HCT116 (cell line): ENCODE data around the gene ERGIC1. TPM values are rescaled to one million over a fixed set of nuclear protein-coding genes. Genes with fewer than 3 reads are reported as not detected.

ENCODE experiments used
- ATAC-seq: fragments of 200-7000 bp; cut with Tn5 transposase; 2 replicates; pipeline ENCODE4 v1.9.1; 2020; ENCODE audit warnings: mild to moderate bottlenecking, moderate library complexity
- Bru-seq: library from RNA; stranded (reverse); fragments of 400-500 nt; gene quantifications from one replicate; lab custom pipeline; 2021; lab: Mats Ljungman, UMichigan
- BruChase-seq, 2 experiments: library from RNA; stranded (reverse); fragments of 400-500 nt; gene quantifications; one replicate each; lab custom pipeline; 2021; lab: Mats Ljungman, UMichigan
- BruUV-seq: library from RNA; stranded (reverse); fragments of 400-500 nt; replicated peaks from 2 replicates; lab custom pipeline; 2021; lab: Mats Ljungman, UMichigan
- CTCF ChIA-PET: fragments of 300-600 bp; sonication (Branson Sonifier 250); formaldehyde crosslinking; loops from one replicate; lab custom pipeline; 2021; ENCODE audit warnings: antibody characterized with exemption; lab: Charles Lee
- POLR2A ChIA-PET: fragments of 300-600, 350-600 bp; sonication (Branson Sonifier 250); formaldehyde crosslinking; loops from one replicate; lab custom pipeline; 2021; ENCODE audit warnings: antibody characterized with exemption; lab: Charles Lee
- RAD21 ChIA-PET, 2 experiments: fragments of 300-600 bp; sonication (Branson Sonifier 250); formaldehyde crosslinking; loops; one replicate each; lab custom pipeline; 2023; ENCODE audit warnings: low total read pairs in 2 of 2; ENCODE audit not compliant: uncharacterized antibody in 2 of 2, unreplicated experiment in 2 of 2, low non-redundant PET in 1 of 2; lab: Charles Lee
- DNase-seq: peaks from one replicate; pipeline ENCODE4 v3.0.0-alpha.2; 2010; ENCODE audit warnings: low read depth, low spot score
- H2AFZ ChIP-seq: fragments of 200-600 bp; shearing (Covaris generic), sonication (generic); 2 replicates; pipeline ENCODE4 v1.6.1; 2017; ENCODE audit warnings: low read depth, mixed run types, mixed read lengths, antibody characterized with exemption, low read length; ENCODE audit not compliant: poor library complexity, severe bottlenecking
- H3K27ac ChIP-seq: 2 replicates; pipeline ENCODE4 v1.5.1; 2012; ENCODE audit warnings: low read depth, low read length
- H3K27me3 ChIP-seq: fragments of 200-600 bp; sonication (generic); 2 replicates; pipeline ENCODE4 v1.6.1; 2016; ENCODE audit warnings: mixed run types, low read length, mixed read lengths; ENCODE audit not compliant: insufficient read depth
- H3K36me3 ChIP-seq, 2 experiments: fragments of 200-500 bp in 1 of 2; fragments of 200-600 bp in 1 of 2; sonication (Bioruptor generic) in 1 of 2; sonication (generic) in 1 of 2; 2 replicates each; pipeline versions ENCODE4 v1.5.1 to v1.6.1; 2014 to 2016; ENCODE audit warnings: low read length in 2 of 2, inconsistent platforms in 1 of 2, mixed read lengths in 1 of 2, mixed run types in 1 of 2; ENCODE audit not compliant: insufficient read depth in 2 of 2, control insufficient read depth in 1 of 2
- H3K4me1 ChIP-seq, 2 experiments: fragments of 200-600 bp in 1 of 2; sonication (generic) in 1 of 2; 2 replicates each; pipeline versions ENCODE4 v1.5.1 to v1.6.1; 2012 to 2017; ENCODE audit warnings: low read length in 2 of 2, inconsistent platforms in 1 of 2, mild to moderate bottlenecking in 1 of 2, mixed read lengths in 1 of 2, mixed run types in 1 of 2, moderate library complexity in 1 of 2; ENCODE audit not compliant: insufficient read depth in 2 of 2, control insufficient read depth in 1 of 2
- H3K4me2 ChIP-seq: fragments of 200-600 bp; sonication (generic); 2 replicates; pipeline ENCODE4 v1.6.1; 2017; ENCODE audit warnings: mixed run types, low read length, mixed read lengths
- H3K4me3 ChIP-seq, 2 experiments: fragments of 200-600 bp in 1 of 2; sonication (generic) in 1 of 2; replicated peaks in 1 of 2; 2 replicates each; pipeline ENCODE4 v1.5.1; 2011 to 2016; ENCODE audit warnings: low read length in 2 of 2, control low read depth in 1 of 2, low read depth in 1 of 2, mild to moderate bottlenecking in 1 of 2, mixed read lengths in 1 of 2, mixed run types in 1 of 2
- H3K79me2 ChIP-seq: fragments of 200-600 bp; sonication (generic); 2 replicates; pipeline ENCODE4 v1.6.1; 2017; ENCODE audit warnings: mild to moderate bottlenecking, mixed run types, low read length, moderate library complexity, mixed read lengths; ENCODE audit not compliant: insufficient read depth
- H3K9ac ChIP-seq: fragments of 200-600 bp; sonication (generic); 2 replicates; pipeline ENCODE4 v1.6.1; 2016; ENCODE audit warnings: low read length, mixed read lengths
- H3K9me2 ChIP-seq: fragments of 200-600 bp; sonication (generic), shearing (Covaris generic); 2 replicates; pipeline ENCODE4 v1.6.1; 2017; ENCODE audit warnings: mixed run types, mild to moderate bottlenecking, moderate library complexity; ENCODE audit not compliant: insufficient read depth
- H3K9me3 ChIP-seq, 2 experiments: fragments of 200-500 bp in 1 of 2; fragments of 200-600 bp in 1 of 2; sonication (Bioruptor generic) in 1 of 2; sonication (generic) in 1 of 2; 2 replicates each; pipeline ENCODE4 v1.6.1; 2014 to 2017; ENCODE audit warnings: low read length in 2 of 2, mixed read lengths in 2 of 2, inconsistent platforms in 1 of 2, low read depth in 1 of 2, mild to moderate bottlenecking in 1 of 2, mixed run types in 1 of 2, moderate library complexity in 1 of 2; ENCODE audit not compliant: control insufficient read depth in 1 of 2, insufficient read depth in 1 of 2
- H4K20me1 ChIP-seq: fragments of 200-600 bp; sonication (generic), shearing (Covaris generic); 2 replicates; pipeline ENCODE4 v1.6.1; 2017; ENCODE audit warnings: mixed run types, mild to moderate bottlenecking, moderate library complexity; ENCODE audit not compliant: insufficient read depth
- CBX3 ChIP-seq: IDR thresholded peaks from 2 replicates; pipeline ENCODE4 v1.6.1; 2012; ENCODE audit warnings: low read depth
- CEBPB ChIP-seq: IDR thresholded peaks from 2 replicates; pipeline ENCODE4 v1.6.1; 2012; ENCODE audit warnings: low read depth
- CTCF ChIP-seq, 3 experiments: fragments of 200-600 bp in 1 of 3; sonication (generic) in 1 of 3; IDR thresholded peaks in 2 of 3; conservative IDR thresholded peaks in 1 of 3; 2 replicates each; pipeline ENCODE4 v1.5.1; 2012 to 2017; ENCODE audit warnings: low read depth in 2 of 3, low read length in 2 of 3, antibody characterized with exemption in 1 of 3, borderline replicate concordance in 1 of 3, control low read depth in 1 of 3, mild to moderate bottlenecking in 1 of 3, mixed read lengths in 1 of 3, mixed run types in 1 of 3, moderate library complexity in 1 of 3; ENCODE audit not compliant: insufficient read depth in 1 of 3
- EGR1 ChIP-seq: IDR thresholded peaks from 2 replicates; pipeline ENCODE4 v1.6.1; 2012; ENCODE audit warnings: low read depth
- ELF1 ChIP-seq: IDR thresholded peaks from 2 replicates; pipeline ENCODE4 v1.6.1; 2012; ENCODE audit warnings: low read depth, borderline replicate concordance
- EZH2 ChIP-seq: fragments of 200-600 bp; sonication (generic); IDR thresholded peaks from 2 replicates; pipeline ENCODE4 v1.6.1; 2017; ENCODE audit warnings: antibody characterized with exemption, mixed run types
- EZH2phosphoT487 ChIP-seq: fragments of 200-600 bp; IDR thresholded peaks from 2 replicates; pipeline ENCODE4 v1.6.1; 2018; ENCODE audit warnings: antibody characterized with exemption, borderline replicate concordance
- FOSL1 ChIP-seq: IDR thresholded peaks from 2 replicates; pipeline ENCODE4 v1.6.1; 2012; ENCODE audit warnings: low read depth
- JUND ChIP-seq: IDR thresholded peaks from 2 replicates; pipeline ENCODE4 v1.6.1; 2012
- MAX ChIP-seq: IDR thresholded peaks from 2 replicates; pipeline ENCODE4 v1.6.1; 2012
- POLR2A ChIP-seq: IDR thresholded peaks from 2 replicates; pipeline ENCODE4 v1.7.0; 2011; ENCODE audit warnings: borderline replicate concordance; ENCODE audit not compliant: insufficient read depth, insufficient read length; ENCODE audit errors: extremely low read depth
- POLR2AphosphoS5 ChIP-seq: IDR thresholded peaks from 2 replicates; pipeline ENCODE4 v1.6.1; 2011; ENCODE audit warnings: mild to moderate bottlenecking, low read depth, low read length, moderate library complexity
- RAD21 ChIP-seq: IDR thresholded peaks from 2 replicates; pipeline ENCODE4 v1.6.1; 2012; ENCODE audit warnings: low read depth, mild to moderate bottlenecking
- REST ChIP-seq: IDR thresholded peaks from 2 replicates; pipeline ENCODE4 v1.6.1; 2012; ENCODE audit warnings: low read depth
- SP1 ChIP-seq: IDR thresholded peaks from 2 replicates; pipeline ENCODE4 v1.6.1; 2012; ENCODE audit warnings: low read depth
- SRF ChIP-seq: IDR thresholded peaks from 2 replicates; pipeline ENCODE4 v1.6.1; 2012; ENCODE audit warnings: low read depth
- TCF7L2 ChIP-seq: IDR thresholded peaks from 2 replicates; pipeline ENCODE4 v1.7.0; 2011; ENCODE audit warnings: borderline replicate concordance, inconsistent platforms; ENCODE audit not compliant: insufficient read depth, insufficient read length; ENCODE audit errors: extremely low read depth
- YY1 ChIP-seq: IDR thresholded peaks from 2 replicates; pipeline ENCODE4 v1.6.1; 2011; ENCODE audit warnings: low read length, low read depth, moderate library complexity, mild to moderate bottlenecking; ENCODE audit not compliant: insufficient replicate concordance; ENCODE audit errors: extremely low read depth
- ZFX ChIP-seq: fragments of 450-650 bp; IDR thresholded peaks from 2 replicates; pipeline ENCODE4 v1.6.1; 2017
- ZNF274 ChIP-seq: fragments of 200-500 bp; sonication (Bioruptor generic); IDR thresholded peaks from 2 replicates; pipeline ENCODE4 v1.6.1; 2014; ENCODE audit warnings: mild to moderate bottlenecking, low read depth, low read length, inconsistent platforms
- intact Hi-C: fragments of 100-400 bp; cut with micrococcal nuclease; formaldehyde crosslinking; loops from 2 replicates; pipeline ENCODE4 v1.10.0; 2022
- long read RNA-seq: library from polyadenylated mRNA; unstranded; transcript quantifications from one replicate; pipeline ENCODE4 v2.0.0, GENCODE V29; 2021; ENCODE audit not compliant: unreplicated experiment
- polyA plus RNA-seq: library from polyadenylated mRNA; unstranded; fragments of >200 nt; gene quantifications from 2 replicates; pipeline ENCODE4 v1.2.1, GENCODE V29; 2012; ENCODE audit warnings: missing spikeins
- total RNA-seq: library from RNA; stranded (reverse); gene quantifications from one replicate; pipeline ENCODE4 v1.2.1, GENCODE V29; 2021; ENCODE audit not compliant: unreplicated experiment

The ERGIC1 gene
- total RNA-seq (73.3 TPM), Bru-seq, nascent RNA (percentile 66 among the genes with signal in this experiment), BruChase-seq, experiment 1, labeled RNA remaining after a 6-hour chase (percentile 65 among the genes with signal in this experiment), BruChase-seq, experiment 2, labeled RNA remaining after a 2-hour chase (percentile 64 among the genes with signal in this experiment)
- 85.5 and 90.7 TPM in 2 replicates for polyA plus RNA-seq
- long read RNA-seq, transcript ERGIC1-202 (10 exons, 2,881 nt): major isoform, 6 of 26 reads
- long read RNA-seq, partial matches to known transcripts: 6 of 26 reads
- long read RNA-seq, other reads (novel, unspliced or antisense): 12 of 26 reads

GRCh38 chr5:172833686-172834414 lies at the start of gene ERGIC1:
Gene ERGIC1, plus strand, starts transcription at chr5:172834251. Its CDS starts 163 bp downstream, at chr5:172834414.
- H3K27me3 ChIP-seq: no peaks in the 10 kb centered on the region
- TSS peak; percentile 95 for BruUV-seq
- DNase-seq (peak; percentile 39), ATAC-seq (peak; percentile 98)
- H3K9me3 ChIP-seq: no peaks in the 10 kb centered on the region
- H3K27ac ChIP-seq: peak within 1 kb of the TSS; percentile 56; the same call in 1 of the 2 replicates
- no peaks in the 10 kb centered on the region for H3K9me2 ChIP-seq
- peaks cover 9 to 31% of the 10 kb centered on the region in 2 experiments; a peak in 3 of 4 replicates for H3K4me1 ChIP-seq
- peak within 1 kb of the TSS; percentile 76 for H3K9ac ChIP-seq
- CTCF ChIA-PET: no interaction called here
- intact Hi-C loops: no loop called here
- H4K20me1 ChIP-seq: no peaks in the 10 kb centered on the region
- H3K4me2 ChIP-seq: peak within 1 kb of the TSS; percentile 93
- H2AFZ ChIP-seq: no peak within 1 kb of the TSS
- POLR2A ChIA-PET: no interaction called here
- H3K79me2 ChIP-seq: peaks cover 36% of the 10 kb centered on the region
- H3K36me3 ChIP-seq: no peaks in the 10 kb centered on the region; a peak in 1 of 4 replicates
- peak within 1 kb of the TSS; percentile 92 to 95 for H3K4me3 ChIP-seq
- RAD21 ChIA-PET: no interaction called here
- TF ChIP-seq ZNF274: no peak
- peak; percentile 62; the same call in 1 of the 2 replicates for TF ChIP-seq EGR1
- TF ChIP-seq FOSL1: no peak
- TF ChIP-seq SP1: peak; percentile 81
- no peak for TF ChIP-seq SRF
- no peak for TF ChIP-seq CBX3
- TF ChIP-seq ELF1: no peak
- TF ChIP-seq JUND: no peak
- TF ChIP-seq RAD21: no peak
- no peak for TF ChIP-seq CEBPB
- TF ChIP-seq CTCF (IDR thresholded peaks at IDR 0.05 in 2 of 3, conservative IDR thresholded peaks at IDR 0.05 in 1 of 3; ENCODE audit: borderline replicate concordance in 1 of 3, insufficient read depth in 1 of 3, low read depth in 2 of 3, low read length in 2 of 3): no peak
- TF ChIP-seq ZFX: no peak
- no peak for TF ChIP-seq REST
- no peak for TF ChIP-seq EZH2phosphoT487
- no peak for TF ChIP-seq YY1
- TF ChIP-seq POLR2AphosphoS5: peak; percentile 77
- peak; percentile 43 for TF ChIP-seq POLR2A
- TF ChIP-seq TCF7L2: peak; percentile 39
- TF ChIP-seq MAX: peak; percentile 77
- TF ChIP-seq EZH2: no peak
